Common myeloid progenitor, CD34-positive (primary cell): ENCODE measurements around the gene ARMC6.
A peak's percentile ranks its signal among the peaks of the same experiment; 100 is the strongest.

Experiments used
- CTCF ChIA-PET: fragments of 350-600 bp; sonication (Branson Sonifier 250); formaldehyde crosslinking; loops from one replicate; lab custom pipeline; 2021; ENCODE audit warnings: antibody characterized with exemption; lab: Charles Lee
- POLR2A ChIA-PET: fragments of 350-600 bp; sonication (Branson Sonifier 250); formaldehyde crosslinking; loops from one replicate; lab custom pipeline; 2021; ENCODE audit warnings: antibody characterized with exemption; lab: Charles Lee
- DNase-seq, 3 donors: peaks; one replicate each; pipeline versions ENCODE4 v3.0.0 to v3.0.0-alpha.2; 2013
- H3K27ac ChIP-seq, 2 experiments: 1 replicate in 1 of 2; 2 replicates in 1 of 2; pipeline ENCODE4 v1.7.0; 2013; ENCODE audit warnings: inconsistent platforms in 2 of 2, low read length in 2 of 2, mild to moderate bottlenecking in 2 of 2, low read depth in 1 of 2, moderate library complexity in 1 of 2; ENCODE audit not compliant: severe bottlenecking in 2 of 2, insufficient read depth in 1 of 2, poor library complexity in 1 of 2
- H3K27me3 ChIP-seq, 5 experiments: replicated peaks in 2 of 5; 1 replicate in 3 of 5; 2 replicates in 2 of 5; pipeline versions ENCODE4 v1.6.1 to v1.7.0; 2013; ENCODE audit warnings: low read length in 4 of 5, mild to moderate bottlenecking in 2 of 5, moderate library complexity in 2 of 5, inconsistent platforms in 1 of 5; ENCODE audit not compliant: insufficient read depth in 5 of 5, control insufficient read depth in 4 of 5
- H3K36me3 ChIP-seq, 4 experiments: 1 replicate in 2 of 4; 2 replicates in 2 of 4; pipeline versions ENCODE4 v1.6.1 to v1.7.0; 2013; ENCODE audit warnings: low read length in 3 of 4, control low read depth in 1 of 4, mild to moderate bottlenecking in 1 of 4; ENCODE audit not compliant: control insufficient read depth in 4 of 4, insufficient read depth in 4 of 4
- H3K4me1 ChIP-seq, 4 experiments: 1 replicate in 3 of 4; 2 replicates in 1 of 4; pipeline versions ENCODE4 v1.6.1 to v1.7.1; 2013; ENCODE audit warnings: low read length in 3 of 4, mild to moderate bottlenecking in 3 of 4, control low read depth in 1 of 4, inconsistent platforms in 1 of 4, moderate library complexity in 1 of 4; ENCODE audit not compliant: control insufficient read depth in 4 of 4, insufficient read depth in 4 of 4; ENCODE audit errors: control extremely low read depth in 1 of 4
- H3K4me3 ChIP-seq, 7 experiments: 1 replicate in 4 of 7; 2 replicates in 3 of 7; pipeline versions ENCODE4 v1.5.1 to v1.7.0; 2013; ENCODE audit warnings: mild to moderate bottlenecking in 7 of 7, low read length in 6 of 7, moderate library complexity in 6 of 7, inconsistent platforms in 2 of 7, low read depth in 2 of 7, control low read depth in 1 of 7; ENCODE audit not compliant: insufficient read depth in 4 of 7, control insufficient read depth in 1 of 7; ENCODE audit errors: extremely low read depth in 1 of 7
- H3K9me3 ChIP-seq, 5 experiments: 1 replicate in 4 of 5; 2 replicates in 1 of 5; pipeline versions ENCODE4 v1.6.1 to v1.7.1; 2013; ENCODE audit warnings: low read length in 4 of 5, mild to moderate bottlenecking in 2 of 5, inconsistent platforms in 1 of 5, low read depth in 1 of 5, moderate library complexity in 1 of 5; ENCODE audit not compliant: control insufficient read depth in 4 of 5, insufficient read depth in 2 of 5; ENCODE audit errors: control extremely low read depth in 1 of 5
- WGBS: methylation state at CpG from one replicate; pipeline ENCODE4 v1.1.5; 2013; ENCODE audit not compliant: insufficient coverage; 5-methylcytosine and 5-hydroxymethylcytosine counted together

ARMC6 gene

DNA sequence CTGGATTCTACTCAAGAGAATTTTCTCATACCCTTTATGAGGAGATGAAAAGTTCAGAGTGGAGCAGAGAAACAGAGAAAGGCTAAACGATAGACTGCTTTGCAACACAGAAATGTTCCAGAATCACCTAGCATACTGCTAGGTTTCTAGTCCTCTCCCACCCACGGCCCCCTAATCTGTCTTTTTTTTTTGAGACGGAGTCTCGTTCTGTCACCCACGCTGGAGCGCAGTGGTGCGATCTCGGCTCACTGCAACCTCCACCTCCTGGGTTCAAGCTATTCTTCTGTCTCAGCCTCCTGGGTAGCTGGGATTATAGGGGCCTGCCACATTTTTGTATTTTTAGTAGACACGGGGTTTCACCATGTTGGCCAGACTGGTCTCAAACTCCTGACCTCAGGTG lies 4.9 kb upstream of the ARMC6 start:
- no peak for DNase-seq
- Histone ChIP-seq H3K4me3 (no peak overlapping the region), H3K36me3 (peaks cover 14 to 62% (median 54%) of the 10 kb centered on the region in 4 experiments), H3K27ac (no peak overlapping the region), H3K4me1 (peaks cover 0 to 13% (median 11%) of the 10 kb centered on the region in 4 experiments), H3K9me3 (no peaks in the 10 kb centered on the region), H3K27me3 (no peaks in the 10 kb centered on the region)
- CTCF ChIA-PET, result no interaction called here
- 100% methylated on average over 4 of the region's 9 CpGs for WGBS
- POLR2A ChIA-PET, result no interaction called here

GRCh38 chr19:19031891-19032290 lies 1.5 kb upstream of the ARMC6 start:
- peaks cover 0 to 31% (median 21%) of the 10 kb centered on the region in 4 experiments for H3K4me1 ChIP-seq
- peak in 2 of 3 donors; percentile 47 to 61 for DNase-seq
- ChIA-PET CTCF (interaction anchor here (0.7 kb wide), 1 partner anchor 114 kb away, joined by 3 read pairs; no protein-coding TSS in a partner anchor), POLR2A (no interaction called here)
- no peaks in the 10 kb centered on the region for H3K9me3 ChIP-seq
- 67% methylated on average over 1 of the region's 5 CpGs for WGBS
- H3K27me3 ChIP-seq, result no peaks in the 10 kb centered on the region
- H3K36me3 ChIP-seq, result peaks cover 5 to 44% (median 25%) of the 10 kb centered on the region in 4 experiments
- peak overlapping the region in 1 of 2 experiments; percentile 9 for H3K27ac ChIP-seq
- peak overlapping the region in 6 of 7 experiments; percentile 75 to 97 (median 88) for H3K4me3 ChIP-seq

- 0% methylated on average over 25 of the region's 31 CpGs for WGBS
- H3K4me1 ChIP-seq, result peaks cover 0 to 31% (median 21%) of the 10 kb centered on the region in 4 experiments
- ChIA-PET POLR2A (no interaction called here), CTCF (no interaction called here)
- peaks cover 0 to under 1% (median 0%) of the 10 kb centered on the region in 5 experiments for H3K9me3 ChIP-seq
- H3K27ac ChIP-seq, result peak overlapping the region; percentile 75 to 92
- no peaks in the 10 kb centered on the region for H3K27me3 ChIP-seq
- DNase-seq, result peak; percentile 91 to 96 (median 96)
- peaks cover 0 to 44% (median 26%) of the 10 kb centered on the region in 4 experiments for H3K36me3 ChIP-seq
- H3K4me3 ChIP-seq, result peak overlapping the region; percentile 75 to 97 (median 89)
Observed at GRCh38 chr19:19032420-19033175, 805 bp upstream of the ARMC6 start.

DNA sequence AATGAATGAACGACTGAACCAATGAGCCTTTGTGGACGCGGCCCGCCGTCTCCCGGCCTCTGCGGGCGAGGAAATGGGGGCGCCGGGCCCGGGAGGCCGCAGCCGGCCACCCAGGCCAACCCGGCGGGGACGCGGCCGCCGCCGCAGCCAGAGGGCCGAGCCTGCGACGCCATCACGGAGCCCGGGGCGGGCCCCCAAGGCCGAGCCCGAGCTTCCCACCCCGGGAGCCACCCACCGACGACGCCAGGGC lies 302 bp upstream of the ARMC6 start:
- H3K4me1 ChIP-seq, result peaks cover 0 to 31% (median 21%) of the 10 kb centered on the region in 4 experiments
- peak overlapping the region; percentile 75 to 97 (median 89) for H3K4me3 ChIP-seq
- H3K9me3 ChIP-seq, result peaks cover 0 to 5% (median 3%) of the 10 kb centered on the region in 5 experiments
- 0% methylated on average over 31 of the region's 32 CpGs for WGBS
- POLR2A ChIA-PET, result no interaction called here
- CTCF ChIA-PET, result no interaction called here
- DNase-seq, result no peak
- peaks cover under 1 to 45% (median 26%) of the 10 kb centered on the region in 4 experiments for H3K36me3 ChIP-seq
- H3K27me3 ChIP-seq, result no peaks in the 10 kb centered on the region
- H3K27ac ChIP-seq, result peak overlapping the region; percentile 75 to 92

DNA sequence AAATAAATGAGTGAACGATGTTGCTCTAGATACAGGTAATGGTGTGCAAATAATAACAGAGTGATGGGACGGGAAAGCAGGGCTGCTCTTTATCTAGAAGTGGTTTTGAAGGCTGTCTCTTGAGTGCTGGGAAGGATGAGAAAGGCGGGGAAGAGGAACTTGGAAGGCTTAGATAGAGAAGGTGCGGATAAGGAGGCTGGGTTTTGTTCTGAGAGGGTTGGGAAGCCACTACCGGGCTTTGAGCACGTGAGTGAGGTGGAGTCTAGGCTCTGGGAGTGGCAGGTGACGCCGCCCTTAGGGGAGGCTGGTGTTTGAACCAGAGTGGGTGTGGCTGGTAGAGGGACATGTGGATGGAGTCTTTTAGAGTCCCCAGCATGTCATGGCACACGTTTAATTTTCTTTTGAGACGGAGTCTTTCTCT lies 811 bp downstream of the ARMC6 start:
- Histone ChIP-seq H3K4me1 (peaks cover 0 to 31% (median 21%) of the 10 kb centered on the region in 4 experiments), H3K27me3 (no peaks in the 10 kb centered on the region), H3K27ac (peak overlapping the region; percentile 75 to 80), H3K9me3 (peaks cover 0 to 5% (median 3%) of the 10 kb centered on the region in 5 experiments), H3K36me3 (peaks cover 3 to 40% (median 24%) of the 10 kb centered on the region in 4 experiments), H3K4me3 (peak overlapping the region; percentile 62 to 97 (median 89))
- ChIA-PET CTCF (no interaction called here), POLR2A (no interaction called here)
- peak; percentile 83 to 92 (median 91) for DNase-seq
- 9% methylated on average over 10 of the region's 10 CpGs for WGBS

DNA sequence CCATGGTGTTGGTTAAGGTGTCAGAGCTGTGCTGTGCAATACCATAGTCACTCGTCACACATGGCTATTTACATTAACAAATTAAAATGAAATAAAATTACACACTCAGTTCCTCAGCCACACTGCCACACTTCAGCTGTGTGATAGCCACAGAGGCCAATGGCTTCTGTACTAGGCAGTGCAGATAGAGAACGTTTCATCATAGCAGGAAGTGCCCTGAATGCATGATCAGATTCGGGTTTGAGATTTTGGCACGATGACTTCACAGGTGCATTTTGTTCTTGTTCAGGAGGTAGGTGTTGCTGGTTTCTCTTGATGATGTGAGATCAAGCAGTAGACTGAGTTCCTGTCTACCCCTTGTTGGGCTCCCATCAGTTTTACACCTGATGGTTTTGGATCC lies 6.5 kb downstream of the ARMC6 start:
- DNase-seq, result peak in 1 of 3 donors; percentile 8
- POLR2A ChIA-PET, result no interaction called here
- WGBS, result 72% methylated on average over 4 of the region's 4 CpGs

DNA sequence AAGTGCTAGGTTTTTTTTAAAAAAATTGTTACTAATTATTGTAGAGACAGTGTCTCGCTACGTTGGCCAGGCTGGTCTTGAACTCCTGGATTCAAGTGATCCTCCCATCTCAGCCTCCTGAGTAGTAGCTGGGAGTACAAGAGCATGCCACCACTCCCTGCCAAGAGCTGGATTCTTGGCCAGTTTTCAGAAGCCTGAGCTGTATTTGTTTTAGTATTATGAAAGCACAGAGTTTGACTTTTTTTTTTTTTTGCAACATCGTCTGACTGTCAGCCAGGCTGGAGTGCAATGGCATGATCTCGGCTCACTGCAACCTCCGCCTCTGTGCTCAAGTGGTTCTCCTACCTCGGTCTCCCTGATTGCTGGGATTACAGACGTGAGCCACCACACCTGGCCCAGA lies 7.0 kb downstream of the ARMC6 start:
- no peak overlapping the region for H3K4me3 ChIP-seq
- peaks cover 0 to 1% (median under 1%) of the 10 kb centered on the region in 4 experiments for H3K4me1 ChIP-seq
- POLR2A ChIA-PET, result no interaction called here
- no peak for DNase-seq
- H3K9me3 ChIP-seq, result peaks cover 0 to 5% (median 3%) of the 10 kb centered on the region in 5 experiments
- no peak overlapping the region for H3K27ac ChIP-seq
- peaks cover 10 to 59% (median 40%) of the 10 kb centered on the region in 4 experiments for H3K36me3 ChIP-seq
- WGBS, result 100% methylated on average over 4 of the region's 7 CpGs
- no peaks in the 10 kb centered on the region for H3K27me3 ChIP-seq
- CTCF ChIA-PET, result interaction anchor here (1.9 kb wide), 1 partner anchor 15 kb away, joined by 7 read pairs; no protein-coding TSS in a partner anchor

More for the DNA sequence above, 6.5 kb downstream of the ARMC6 start:
- H3K27me3 ChIP-seq, result no peaks in the 10 kb centered on the region
- peaks cover 0 to 5% (median 3%) of the 10 kb centered on the region in 5 experiments for H3K9me3 ChIP-seq
- H3K4me3 ChIP-seq, result no peak overlapping the region
- CTCF ChIA-PET, result interaction anchor here (1.9 kb wide), 1 partner anchor 15 kb away, joined by 7 read pairs; no protein-coding TSS in a partner anchor
- no peak overlapping the region for H3K27ac ChIP-seq
- H3K4me1 ChIP-seq, result peaks cover 0 to 6% (median 2%) of the 10 kb centered on the region in 4 experiments
- peaks cover 10 to 62% (median 39%) of the 10 kb centered on the region in 4 experiments for H3K36me3 ChIP-seq
